ENCODE results near the gene CEP85L.
"Not testable (repeated sequence)": the region's sequence is repeated elsewhere in the genome, so short reads cannot be mapped to it uniquely, and the experiment has no call there.

Gene CEP85L

GRCh38 chr6:118444796-118445195, 206.6 kb downstream of the CEP85L start:
- no peak for TF ChIP-seq EZH2phosphoT487 (conservative IDR thresholded peaks at IDR 0.05; ENCODE audit: low read length)
- TF ChIP-seq, protein P1, sequence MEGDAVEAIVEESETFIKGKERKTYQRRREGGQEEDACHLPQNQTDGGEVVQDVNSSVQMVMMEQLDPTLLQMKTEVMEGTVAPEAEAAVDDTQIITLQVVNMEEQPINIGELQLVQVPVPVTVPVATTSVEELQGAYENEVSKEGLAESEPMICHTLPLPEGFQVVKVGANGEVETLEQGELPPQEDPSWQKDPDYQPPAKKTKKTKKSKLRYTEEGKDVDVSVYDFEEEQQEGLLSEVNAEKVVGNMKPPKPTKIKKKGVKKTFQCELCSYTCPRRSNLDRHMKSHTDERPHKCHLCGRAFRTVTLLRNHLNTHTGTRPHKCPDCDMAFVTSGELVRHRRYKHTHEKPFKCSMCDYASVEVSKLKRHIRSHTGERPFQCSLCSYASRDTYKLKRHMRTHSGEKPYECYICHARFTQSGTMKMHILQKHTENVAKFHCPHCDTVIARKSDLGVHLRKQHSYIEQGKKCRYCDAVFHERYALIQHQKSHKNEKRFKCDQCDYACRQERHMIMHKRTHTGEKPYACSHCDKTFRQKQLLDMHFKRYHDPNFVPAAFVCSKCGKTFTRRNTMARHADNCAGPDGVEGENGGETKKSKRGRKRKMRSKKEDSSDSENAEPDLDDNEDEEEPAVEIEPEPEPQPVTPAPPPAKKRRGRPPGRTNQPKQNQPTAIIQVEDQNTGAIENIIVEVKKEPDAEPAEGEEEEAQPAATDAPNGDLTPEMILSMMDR (IDR thresholded peaks at IDR 0.05; ENCODE audit: insufficient read depth, low read length, poor library complexity, severe bottlenecking), result no peak
- Histone ChIP-seq H3K9me2 (replicated peaks; ENCODE audit: insufficient read depth, low read length) (no peaks in the 10 kb centered on the region), H3K36me3 (ENCODE audit: low read length) (no peaks in the 10 kb centered on the region), H2AFZ (ENCODE audit: low read depth, low read length, severe bottlenecking) (no peak overlapping the region), H3F3A (ENCODE audit: insufficient read depth) (no peaks in the 10 kb centered on the region), H3K9ac (ENCODE audit: low read length) (no peak overlapping the region), H3K27ac (ENCODE audit: low read depth, low read length) (no peak overlapping the region), H4K20me1 (ENCODE audit: low read depth, low read length) (no peaks in the 10 kb centered on the region), H3K27me3 (ENCODE audit: low read length) (no peaks in the 10 kb centered on the region), H3K4me2 (ENCODE audit: low read depth, low read length, poor library complexity, severe bottlenecking) (no peak overlapping the region), H3K9me3 (ENCODE audit: insufficient read depth, low read length) (no peaks in the 10 kb centered on the region), H3K79me2 (ENCODE audit: insufficient read depth, low read length) (no peaks in the 10 kb centered on the region), H3K4me3 (ENCODE audit: insufficient read depth, low read length, poor library complexity, severe bottlenecking) (no peak overlapping the region)

- Histone ChIP-seq H2AFZ (ENCODE audit: low read depth, low read length, severe bottlenecking) (no peak overlapping the region), H3K36me3 (ENCODE audit: low read length) (no peaks in the 10 kb centered on the region), H3K4me3 (ENCODE audit: insufficient read depth, low read length, poor library complexity, severe bottlenecking) (no peak overlapping the region), H3K9me2 (replicated peaks; ENCODE audit: insufficient read depth, low read length) (no peaks in the 10 kb centered on the region), H3K79me2 (ENCODE audit: insufficient read depth, low read length) (no peaks in the 10 kb centered on the region), H3F3A (ENCODE audit: insufficient read depth) (no peaks in the 10 kb centered on the region), H3K27me3 (ENCODE audit: low read length) (no peaks in the 10 kb centered on the region), H3K9me3 (ENCODE audit: insufficient read depth, low read length) (no peaks in the 10 kb centered on the region), H3K27ac (ENCODE audit: low read depth, low read length) (no peak overlapping the region), H3K9ac (ENCODE audit: low read length) (no peak overlapping the region), H4K20me1 (ENCODE audit: low read depth, low read length) (no peaks in the 10 kb centered on the region), H3K4me2 (ENCODE audit: low read depth, low read length, poor library complexity, severe bottlenecking) (no peak overlapping the region)
- TF ChIP-seq, protein P1 (IDR thresholded peaks at IDR 0.05; ENCODE audit: insufficient read depth, low read length, poor library complexity, severe bottlenecking), result no peak
- no peak for TF ChIP-seq EZH2phosphoT487 (conservative IDR thresholded peaks at IDR 0.05; ENCODE audit: low read length)
These were observed 214.9 kb downstream of the CEP85L start for GRCh38 chr6:118436482-118436881.

DNA sequence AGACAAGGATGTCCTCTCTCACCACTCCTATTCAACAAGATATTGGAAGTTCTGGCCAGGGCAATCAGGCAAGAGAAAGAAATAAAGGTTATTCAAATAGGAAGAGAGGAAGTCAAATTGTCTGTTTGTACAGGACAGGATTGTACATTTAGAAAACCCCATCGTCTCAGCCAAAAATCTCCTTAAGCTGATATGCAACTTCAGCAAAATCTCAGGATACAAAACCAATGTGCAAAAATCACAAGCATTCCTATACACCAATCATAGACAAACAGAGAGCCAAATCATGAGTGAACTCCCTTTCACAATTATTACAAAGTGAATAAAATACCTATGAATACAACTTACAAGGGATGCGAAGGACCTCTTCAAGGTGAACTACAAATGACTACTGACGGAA, 217.2 kb downstream of the CEP85L start:
- H4K20me1 ChIP-seq (ENCODE audit: low read depth, low read length); H3K4me3 ChIP-seq (ENCODE audit: insufficient read depth, low read length, poor library complexity, severe bottlenecking); H2AFZ ChIP-seq (ENCODE audit: low read depth, low read length, severe bottlenecking); H3K27ac ChIP-seq (ENCODE audit: low read depth, low read length); H3F3A ChIP-seq (ENCODE audit: insufficient read depth); H3K36me3 ChIP-seq (ENCODE audit: low read length); H3K4me2 ChIP-seq (ENCODE audit: low read depth, low read length, poor library complexity, severe bottlenecking); H3K79me2 ChIP-seq (ENCODE audit: insufficient read depth, low read length); H3K9me2 ChIP-seq (replicated peaks; ENCODE audit: insufficient read depth, low read length); H3K9ac ChIP-seq (ENCODE audit: low read length); H3K27me3 ChIP-seq (ENCODE audit: low read length); H3K9me3 ChIP-seq (ENCODE audit: insufficient read depth, low read length): not testable (repeated sequence)

GRCh38 chr6:118421312-118421711, 230.1 kb downstream of the CEP85L start:
- H3K27ac ChIP-seq (ENCODE audit: low read depth, low read length); H3K9ac ChIP-seq (ENCODE audit: low read length); H3K79me2 ChIP-seq (ENCODE audit: insufficient read depth, low read length); H4K20me1 ChIP-seq (ENCODE audit: low read depth, low read length); H3F3A ChIP-seq (ENCODE audit: insufficient read depth); H3K36me3 ChIP-seq (ENCODE audit: low read length); H3K9me2 ChIP-seq (replicated peaks; ENCODE audit: insufficient read depth, low read length); H3K4me3 ChIP-seq (ENCODE audit: insufficient read depth, low read length, poor library complexity, severe bottlenecking); H3K27me3 ChIP-seq (ENCODE audit: low read length); H3K9me3 ChIP-seq (ENCODE audit: insufficient read depth, low read length); H2AFZ ChIP-seq (ENCODE audit: low read depth, low read length, severe bottlenecking); H3K4me2 ChIP-seq (ENCODE audit: low read depth, low read length, poor library complexity, severe bottlenecking): not testable (repeated sequence)
